Testis (tissue), 5 donors: ENCODE results near the gene SPDYE9. TPM values are rescaled to one million over a fixed set of nuclear protein-coding genes. Genes with fewer than 3 reads are reported as not detected.
"Not testable (repeated sequence)": the region's sequence is repeated elsewhere in the genome, so short reads cannot be mapped to it uniquely, and the experiment has no call there.

ENCODE experiments used
- DNase-seq: peaks from one replicate; pipeline ENCODE4 v3.0.0-alpha.2; 2019
- H3K27ac ChIP-seq, 2 donors: fragments of 200-600 bp; sonication (generic); one replicate each; pipeline ENCODE4 v1.5.1; 2019
- H3K27me3 ChIP-seq: fragments of 200-600 bp; sonication (generic); one replicate; pipeline ENCODE4 v1.5.1; 2019
- H3K36me3 ChIP-seq: fragments of 200-600 bp; sonication (generic); one replicate; pipeline ENCODE4 v1.5.1; 2017; ENCODE audit warnings: low read depth; ENCODE audit errors: missing control alignments
- H3K4me1 ChIP-seq: fragments of 200-600 bp; sonication (generic); one replicate; pipeline ENCODE4 v1.5.1; 2019
- H3K4me3 ChIP-seq, 2 donors: fragments of 200-600 bp; sonication (generic); one replicate each; pipeline ENCODE4 v1.5.1; 2017 to 2019
- H3K9me3 ChIP-seq: fragments of 200-600 bp; sonication (generic); one replicate; pipeline ENCODE4 v1.5.1; 2017
- WGBS, 2 donors: methylation state at CpG; one replicate each; pipeline ENCODE4 v1.1.5; 2018; 5-methylcytosine and 5-hydroxymethylcytosine counted together
- intact Hi-C: fragments of 100-400 bp; cut with DNase I; formaldehyde crosslinking; loops from one replicate; pipeline ENCODE4 v1.15.1; 2023; ENCODE audit warnings: low total_unique reads
- long read RNA-seq, 2 donors: transcript quantifications; one replicate each; lab custom pipeline, GENCODE V29; 2026
- polyA plus RNA-seq: library from polyadenylated mRNA; stranded (reverse); fragments of 350-450 nt; fragmentation: Illumina TruSeq; extraction: RNeasy Lipid Tissue Mini Kit (QIAGEN cat#74804); gene quantifications from one replicate; pipeline ENCODE4 v1.2.3, GENCODE V29; 2014; ENCODE audit warnings: low read depth, low replicate concordance; ENCODE audit not compliant: insufficient read depth
- small RNA-seq, 2 donors: library from RNA; depleted of rRNA; stranded (forward); fragments of <200 nt; gene quantifications; one replicate each; pipeline ENCODE3, GENCODE V24; 2016
- total RNA-seq, 2 donors: library from RNA; depleted of rRNA; stranded (reverse); fragments of >200 nt; gene quantifications; one replicate each; pipeline ENCODE4 v1.2.3, GENCODE V29; 2016

The SPDYE9 gene
- 1 to 10 TPM; 1.9 to 7.3 TPM for total RNA-seq
- 3.7 TPM for polyA plus RNA-seq
- long read RNA-seq, donor 1: 0 reads
- long read RNA-seq, donor 2: 0 reads

DNA sequence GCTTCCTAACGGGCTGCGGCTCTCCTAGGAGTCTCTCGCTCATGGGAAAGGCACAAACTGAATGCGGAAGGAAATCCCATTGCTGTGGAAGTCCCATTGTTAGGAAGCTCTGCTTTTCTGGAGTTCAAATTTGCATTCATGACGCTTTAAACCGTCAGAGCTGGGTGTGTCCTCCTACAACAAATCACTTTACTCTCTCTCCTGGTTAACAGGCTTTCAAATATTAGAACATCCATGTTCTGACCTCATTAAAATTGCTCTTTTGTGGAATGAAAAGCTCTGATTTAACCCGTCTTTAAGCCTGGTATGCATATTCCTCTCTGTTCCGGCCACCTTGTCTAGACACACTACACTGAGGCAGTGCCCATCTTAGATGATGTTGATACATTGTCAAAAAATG, at the start of gene SPDYE9:
Gene SPDYE9, minus strand, starts transcription at position 101 of the 400 bp plus-strand sequence. CDS start 1,800 bp downstream, outside the sequence.
- intact Hi-C loops, H3K36me3 ChIP-seq, H3K9me3 ChIP-seq, H3K27ac ChIP-seq, DNase-seq, H3K4me1 ChIP-seq, H3K4me3 ChIP-seq, H3K27me3 ChIP-seq: not testable (repeated sequence)
- no CpG with 5 or more reads among the region's 8 CpGs for WGBS, 2 donors

DNA sequence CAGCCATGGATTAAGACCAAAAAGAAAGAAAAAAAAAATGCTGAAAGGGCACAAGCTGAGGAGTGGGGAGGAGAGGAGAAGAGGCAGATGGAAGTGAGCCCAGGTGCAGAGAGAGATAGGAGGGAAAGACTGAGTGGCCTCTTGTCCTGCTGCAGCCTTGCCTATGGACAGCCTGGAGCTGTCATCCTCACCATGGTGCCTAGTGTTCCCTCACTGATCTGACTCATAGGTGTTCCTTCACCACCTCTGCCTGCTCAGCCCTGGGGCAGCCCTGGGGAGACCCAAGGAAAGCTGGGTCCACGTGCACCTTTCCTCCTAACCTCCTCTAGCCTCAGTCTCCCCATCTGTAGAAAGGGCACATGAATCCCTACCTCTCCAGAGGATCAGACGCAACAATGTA, 49.0 kb upstream of the SPDYE9 start:
- DNase-seq, H3K36me3 ChIP-seq, H3K4me3 ChIP-seq, H3K9me3 ChIP-seq, H3K4me1 ChIP-seq, H3K27ac ChIP-seq, intact Hi-C loops, H3K27me3 ChIP-seq: not testable (repeated sequence)
- no CpG with 5 or more reads among the region's 2 CpGs for WGBS, 2 donors

DNA sequence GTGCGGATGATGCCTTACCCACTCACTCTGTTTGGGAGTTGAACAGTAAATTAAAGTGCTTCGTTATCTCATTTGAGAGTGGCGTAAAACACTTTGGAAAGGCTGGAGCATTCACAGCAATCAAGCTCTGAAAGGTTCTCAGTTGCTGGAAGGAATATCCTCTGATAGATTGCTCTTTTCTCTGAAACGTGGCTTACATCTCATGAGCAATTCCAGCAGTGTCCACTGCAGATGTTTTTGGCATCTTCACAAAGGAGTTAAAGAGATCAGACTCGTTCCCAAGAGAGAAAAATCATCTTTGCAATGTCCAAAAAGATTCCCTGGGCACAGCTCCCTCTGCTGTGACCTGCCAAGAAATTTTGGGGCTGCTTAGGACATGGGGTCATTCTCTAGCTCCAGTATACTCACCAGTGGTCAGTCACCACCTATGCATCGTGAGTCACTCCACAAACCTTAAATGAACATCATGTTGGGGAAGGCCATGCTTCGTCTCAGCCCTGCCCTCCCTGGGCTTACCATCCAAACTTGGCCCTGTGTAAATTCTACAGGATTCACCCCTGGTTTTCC, 46.9 kb upstream of the SPDYE9 start:
- H3K4me3 ChIP-seq, H3K27ac ChIP-seq, H3K4me1 ChIP-seq, H3K36me3 ChIP-seq, H3K27me3 ChIP-seq, intact Hi-C loops, H3K9me3 ChIP-seq, DNase-seq: not testable (repeated sequence)
- WGBS, 2 donors: no CpG with 5 or more reads among the region's 7 CpGs

GRCh38 chr7:73130612-73131011, 44.8 kb upstream of the SPDYE9 start:
- intact Hi-C loops, H3K27ac ChIP-seq, H3K4me3 ChIP-seq, DNase-seq, H3K27me3 ChIP-seq, H3K9me3 ChIP-seq, H3K4me1 ChIP-seq, H3K36me3 ChIP-seq: not testable (repeated sequence)
- WGBS, 2 donors: no CpG with 5 or more reads among the region's 2 CpGs

DNA sequence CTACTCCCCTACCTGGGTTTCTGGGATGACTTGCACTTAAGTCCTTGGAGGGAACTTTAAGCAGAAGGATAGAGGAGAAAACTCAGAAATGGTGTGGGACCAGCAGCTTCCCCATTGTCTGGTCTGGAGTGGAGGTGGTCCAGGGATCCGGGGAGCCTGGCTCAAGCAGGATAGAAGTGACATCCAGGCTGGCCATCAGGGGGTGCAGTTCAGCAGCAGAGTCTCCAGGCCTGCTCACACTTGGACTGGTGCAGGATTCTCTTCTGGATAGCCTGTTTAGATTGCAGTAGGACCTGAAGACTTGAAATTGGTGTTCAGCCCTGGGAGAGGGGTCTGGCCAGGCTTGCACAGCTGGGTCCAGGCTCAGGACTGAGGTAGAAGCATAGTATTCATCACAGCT, 38.3 kb upstream of the SPDYE9 start:
- H3K27ac ChIP-seq, H3K4me3 ChIP-seq, H3K36me3 ChIP-seq, DNase-seq, intact Hi-C loops, H3K4me1 ChIP-seq, H3K9me3 ChIP-seq, H3K27me3 ChIP-seq: not testable (repeated sequence)
- no CpG with 5 or more reads among the region's 1 CpG for WGBS, 2 donors

DNA sequence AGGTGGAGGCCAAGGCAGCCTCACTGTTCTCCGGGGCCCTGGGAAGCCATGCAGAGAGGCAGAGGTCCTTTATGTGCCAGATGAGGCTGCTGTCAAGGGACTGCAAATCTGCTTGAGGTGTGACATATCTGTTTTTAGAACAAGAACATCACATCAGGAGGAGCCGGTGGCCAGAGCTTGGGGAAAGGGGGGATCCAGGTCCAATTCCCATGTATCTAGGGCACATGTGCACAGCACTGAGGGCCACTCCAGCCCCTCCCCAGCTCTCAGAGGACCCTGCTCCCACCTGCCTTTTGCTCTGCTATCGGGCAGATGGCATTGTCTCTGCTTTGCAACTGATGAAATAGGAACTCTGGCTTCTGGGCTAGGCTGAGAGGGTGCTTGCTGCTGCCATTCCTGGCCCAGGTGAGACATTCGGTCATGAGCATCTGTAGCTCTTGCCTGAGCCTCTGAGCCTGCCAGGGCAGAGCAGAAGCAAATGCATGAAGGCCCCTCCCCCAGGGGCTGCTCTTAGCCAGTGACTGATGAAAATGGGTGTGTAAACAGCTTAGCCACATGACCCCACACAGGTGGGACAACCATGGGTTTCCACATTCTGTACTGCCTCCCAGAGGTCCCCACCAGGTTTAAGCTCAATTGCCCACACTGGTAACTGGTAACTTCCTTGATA, 37.1 kb upstream of the SPDYE9 start:
- intact Hi-C loops, H3K9me3 ChIP-seq, H3K4me1 ChIP-seq, DNase-seq, H3K4me3 ChIP-seq, H3K27ac ChIP-seq, H3K27me3 ChIP-seq, H3K36me3 ChIP-seq: not testable (repeated sequence)
- 83 to 93% methylated on average over 1 to 3 of the region's 4 CpGs for WGBS, 2 donors

DNA sequence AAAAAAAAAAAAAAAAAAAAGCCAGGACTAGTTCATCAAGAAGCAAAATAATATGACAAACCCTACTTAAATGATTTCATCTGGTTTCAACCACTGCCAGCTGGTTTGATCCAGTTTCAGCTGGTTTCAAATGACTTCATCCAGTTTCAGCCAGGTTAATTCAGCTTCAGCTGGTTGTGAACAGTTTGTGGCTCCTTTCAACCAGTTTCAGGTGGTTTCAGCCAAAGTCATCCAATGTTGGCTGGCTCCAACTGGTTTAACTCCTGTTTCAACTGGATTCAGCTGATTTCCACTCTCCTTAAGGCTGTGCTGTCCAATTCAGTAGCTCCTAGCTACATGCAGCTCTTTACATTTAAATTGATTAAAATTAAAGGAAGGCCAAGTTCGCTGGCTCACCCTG, 32.3 kb upstream of the SPDYE9 start:
- H3K9me3 ChIP-seq, DNase-seq, H3K27me3 ChIP-seq, H3K27ac ChIP-seq, H3K36me3 ChIP-seq, H3K4me3 ChIP-seq, H3K4me1 ChIP-seq, intact Hi-C loops: not testable (repeated sequence)
- WGBS, 2 donors: no CpG with 5 or more reads among the region's 1 CpG

- intact Hi-C loops, H3K4me1 ChIP-seq, DNase-seq, H3K27me3 ChIP-seq, H3K36me3 ChIP-seq, H3K9me3 ChIP-seq, H3K27ac ChIP-seq, H3K4me3 ChIP-seq: not testable (repeated sequence)
- no CpG with 5 or more reads among the region's 8 CpGs for whole genome bisulfite sequencing, 2 donors
Measured at GRCh38 chr7:73057811-73058210, 28.0 kb downstream of the SPDYE9 start, which contains the start of gene SPDYE11. Gene SPDYE11 (minus strand): TSS chr7:73057911. CDS start chr7:73056111, 1,800 bp downstream.

GRCh38 chr7:73029666-73030065, 56.2 kb downstream of the SPDYE9 start, which contains the start of gene SPDYE8:
Gene SPDYE8 (minus strand): TSS chr7:73029766. CDS start chr7:73027966, 1,800 bp downstream.
- H3K27me3 ChIP-seq, DNase-seq, H3K27ac ChIP-seq, H3K4me3 ChIP-seq, H3K4me1 ChIP-seq, H3K9me3 ChIP-seq, intact Hi-C loops, H3K36me3 ChIP-seq: not testable (repeated sequence)
- no CpG with 5 or more reads among the region's 8 CpGs for WGBS, 2 donors

Small RNAs within 50 kb of the gene (small RNA-seq; reads per million reads assigned to genes)
- gene RF00019: 0 reads per million in 2 donors

Other genes starting within 250 kb of the SPDYE9 start
- 10 to 100 TPM; 48.3 to 51.2 TPM for gene POM121, start 160.9 kb downstream of the SPDYE9 start, total RNA-seq
- gene POM121, start 160.9 kb downstream of the SPDYE9 start, polyA plus RNA-seq: 49.7 TPM
- gene TRIM74, start 116.6 kb downstream of the SPDYE9 start, total RNA-seq: 1 to 10 TPM; 3.3 to 7.3 TPM
- 6.5 TPM for gene TRIM74, start 116.6 kb downstream of the SPDYE9 start, polyA plus RNA-seq
- 1 to 10 TPM; 1.4 to 8.6 TPM for gene SPDYE8, start 56.3 kb downstream of the SPDYE9 start, total RNA-seq
- gene SPDYE8, start 56.3 kb downstream of the SPDYE9 start, polyA plus RNA-seq: 3.8 TPM
- gene SPDYE11, start 28.1 kb downstream of the SPDYE9 start, total RNA-seq: 1 to 10 TPM; 1.9 to 5.6 TPM
- gene SPDYE11, start 28.1 kb downstream of the SPDYE9 start, polyA plus RNA-seq: 6.5 TPM
- gene NSUN5, start 222.8 kb upstream of the SPDYE9 start, total RNA-seq: 10 to 100 TPM; 44.3 to 53.9 TPM
- gene NSUN5, start 222.8 kb upstream of the SPDYE9 start, polyA plus RNA-seq: 36.9 TPM
- gene TRIM50, start 242.0 kb upstream of the SPDYE9 start, total RNA-seq: 10 to 100 TPM; 13.5 to 16.3 TPM
- 10.8 TPM for gene TRIM50, start 242.0 kb upstream of the SPDYE9 start, polyA plus RNA-seq
- 10 to 100 TPM; 45.4 to 60.9 TPM for gene FKBP6, start 242.1 kb upstream of the SPDYE9 start, total RNA-seq
- gene FKBP6, start 242.1 kb upstream of the SPDYE9 start, polyA plus RNA-seq: 148 TPM